Prostate gland (tissue), 2 donors: ENCODE results near the gene INPP5E.

Experiments
- CTCF ChIP-seq, 4 experiments: fragments of 200-600 bp in 2 of 4; fragments of 450-650 bp in 2 of 4; sonication (generic) in 2 of 4; IDR thresholded peaks; 1 replicate in 3 of 4; 2 replicates in 1 of 4; pipeline ENCODE4 v1.5.1; 2016 to 2019; ENCODE audit warnings: antibody characterized with exemption in 4 of 4, mild to moderate bottlenecking in 2 of 4, moderate library complexity in 2 of 4
- POLR2A ChIP-seq: fragments of 450-650 bp; IDR thresholded peaks from one replicate; pipeline ENCODE4 v1.6.1; 2016; ENCODE audit warnings: antibody characterized with exemption, mild to moderate bottlenecking
- POLR2AphosphoS5 ChIP-seq: sonication (generic); formaldehyde crosslinking; IDR thresholded peaks from one replicate; pipeline ENCODE4 v1.6.1; 2017; ENCODE audit warnings: antibody characterized with exemption

- no peak for TF ChIP-seq POLR2A
- TF ChIP-seq CTCF (IDR thresholded peaks at IDR 0.05) = no peak
- TF ChIP-seq POLR2AphosphoS5 = no peak
Observed at GRCh38 chr9:136434580-136435169, 5.0 kb downstream of the INPP5E start.
